Mucosa of descending colon (tissue), 3 donors: ENCODE measurements around the gene GALNT9. TPM values are rescaled to one million over a fixed set of nuclear protein-coding genes. Genes with fewer than 3 reads are reported as not detected.

Experiments used
- ATAC-seq: fragments of 200-7000 bp; cut with Tn5 transposase; one replicate; pipeline ENCODE4 v1.9.1; 2020; ENCODE audit warnings: mild to moderate bottlenecking, moderate library complexity
- DNase-seq, 3 donors: peaks; one replicate each; pipeline ENCODE4 v3.0.0-alpha.2; 2020
- H3K36me3 ChIP-seq: fragments of 200-600 bp; one replicate; pipeline ENCODE4 v1.8.0; 2021; ENCODE audit warnings: low read depth, mild to moderate bottlenecking
- H3K4me1 ChIP-seq: fragments of 200-600 bp; one replicate; pipeline ENCODE4 v1.8.0; 2021; ENCODE audit warnings: low read depth, mild to moderate bottlenecking
- H3K4me3 ChIP-seq: fragments of 200-600 bp; one replicate; pipeline ENCODE4 v1.8.0; 2021; ENCODE audit warnings: mild to moderate bottlenecking
- H3K9me3 ChIP-seq: fragments of 200-600 bp; one replicate; pipeline ENCODE4 v1.8.0; 2021; ENCODE audit warnings: mild to moderate bottlenecking
- CTCF ChIP-seq: fragments of 200-600 bp; IDR thresholded peaks from one replicate; pipeline ENCODE4 v1.8.0; 2022; ENCODE audit warnings: antibody characterized with exemption, mild to moderate bottlenecking
- intact Hi-C, 2 donors: fragments of 100-400 bp; cut with DNase I in 1 of 2; cut with micrococcal nuclease in 1 of 2; formaldehyde crosslinking; loops; one replicate each; pipeline versions ENCODE4 v1.11.0 to v1.11.1; 2022; cut with DNase I, micrococcal nuclease
- total RNA-seq, 3 donors: library from RNA; stranded (reverse); fragmentation: NEBNext Ultra II Directional in 2 of 3; extraction: Animal tissue kit (Norgen Biotek cat#: 25700) in 2 of 3; gene quantifications; one replicate each; pipeline versions ENCODE4 v1.2.1 to v1.2.4, GENCODE V29; 2021 to 2023
- donor health status: DM: no; HTN: no; CAD: no; lungs with moderate emphysema.
- donor health status: DM: no; HTN: no; CAD: no.
- donor health status: DM: no; HTN: yes; CAD: no.

The GALNT9 gene
- total RNA-seq, 3 donors from 2014 or later: 0.43 to 3.7 TPM; not detected in 1

GRCh38 chr12:132339856-132340255, 10.5 kb upstream of the GALNT9 start:
- TF ChIP-seq CTCF: no peak
- no peaks in the 10 kb centered on the region for H3K36me3 ChIP-seq
- intact Hi-C loops: no loop called here
- H3K4me3 ChIP-seq: no peak overlapping the region
- no peaks in the 10 kb centered on the region for H3K9me3 ChIP-seq
- DNase-seq (no peak), ATAC-seq (no peak)
- no peaks in the 10 kb centered on the region for H3K4me1 ChIP-seq

GRCh38 chr12:132338781-132339180, 9.4 kb upstream of the GALNT9 start:
- DNase-seq (no peak), ATAC-seq (no peak)
- H3K4me3 ChIP-seq: no peak overlapping the region
- H3K9me3 ChIP-seq: no peaks in the 10 kb centered on the region
- no peak for TF ChIP-seq CTCF
- H3K4me1 ChIP-seq: no peaks in the 10 kb centered on the region
- intact Hi-C loops: no loop called here
- no peaks in the 10 kb centered on the region for H3K36me3 ChIP-seq

GRCh38 chr12:132338311-132338710, 8.9 kb upstream of the GALNT9 start:
- no peaks in the 10 kb centered on the region for H3K36me3 ChIP-seq
- no peak for ATAC-seq
- H3K9me3 ChIP-seq: no peaks in the 10 kb centered on the region
- no peak overlapping the region for H3K4me3 ChIP-seq
- H3K4me1 ChIP-seq: no peaks in the 10 kb centered on the region
- TF ChIP-seq CTCF: no peak
- DNase-seq: no peak
- intact Hi-C loops: no loop called here

GRCh38 chr12:132337557-132337956, 8.2 kb upstream of the GALNT9 start:
- no peaks in the 10 kb centered on the region for H3K4me1 ChIP-seq
- no peak for DNase-seq
- no peaks in the 10 kb centered on the region for H3K9me3 ChIP-seq
- H3K36me3 ChIP-seq: no peaks in the 10 kb centered on the region
- no peak for TF ChIP-seq CTCF
- no peak overlapping the region for H3K4me3 ChIP-seq
- intact Hi-C loops: no loop called here
- ATAC-seq: no peak

- H3K9me3 ChIP-seq: no peaks in the 10 kb centered on the region
- intact Hi-C loops: no loop called here
- ATAC-seq: no peak
Observed at GRCh38 chr12:132336451-132337413, 7.3 kb upstream of the GALNT9 start.

More at GRCh38 chr12:132336451-132337413, 7.3 kb upstream of the GALNT9 start:
- Histone ChIP-seq H3K4me3 (no peak overlapping the region), H3K4me1 (no peaks in the 10 kb centered on the region), H3K36me3 (no peaks in the 10 kb centered on the region)
- no peak for TF ChIP-seq CTCF
- DNase-seq: no peak
